ENCODE data around the gene SMIM36. TPM values are rescaled to one million over a fixed set of nuclear protein-coding genes. Genes with fewer than 3 reads are reported as not detected.
"Not testable (repeated sequence)": the region's sequence is repeated elsewhere in the genome, so short reads cannot be mapped to it uniquely, and the experiment has no call there.

SMIM36 gene
- total RNA-seq, 2 experiments from 2014 or later, result not detected

DNA sequence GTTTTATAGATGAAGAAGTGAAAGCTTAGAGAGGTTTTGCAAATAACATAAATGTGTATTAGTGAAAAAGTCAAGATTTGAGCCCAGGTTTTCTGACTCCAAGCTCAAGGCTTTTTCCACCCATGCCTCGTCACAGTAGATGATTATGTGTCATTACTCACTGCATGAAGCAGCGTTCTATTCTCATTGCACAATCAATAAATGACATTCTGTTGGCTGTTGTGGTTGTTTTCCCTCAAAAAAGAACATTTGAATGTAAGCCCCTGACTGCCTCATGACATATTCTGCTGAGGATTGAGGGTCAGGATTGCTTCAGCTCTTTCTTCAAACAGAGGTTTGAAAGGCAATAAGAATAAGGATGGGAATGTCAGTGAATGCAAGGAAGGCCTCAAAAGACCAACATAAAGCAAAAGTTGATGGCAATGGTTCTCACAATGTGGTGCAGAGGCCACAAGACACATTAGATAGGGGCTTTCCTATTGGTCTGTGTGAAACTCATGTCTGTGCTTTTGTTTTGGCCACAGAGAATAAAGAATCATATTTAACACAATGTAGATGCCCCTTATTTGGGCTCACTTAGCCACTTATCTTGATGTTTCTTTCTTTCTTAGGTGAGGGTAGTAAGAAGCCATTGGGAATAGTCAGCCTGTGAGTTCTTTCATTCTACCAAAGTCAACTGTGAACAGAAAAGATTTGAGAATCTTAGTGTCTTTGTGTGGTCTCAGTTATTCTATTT is 84.2 kb downstream of the SMIM36 start:
- Mint-ChIP-seq H3K27ac (no peak overlapping the region), H3K27me3 (ENCODE audit: low read depth) (peaks cover 24% of the 10 kb centered on the region), H3K4me3 (no peak overlapping the region), H3K9me3 (no peaks in the 10 kb centered on the region), H3K4me1 (ENCODE audit: low read depth) (peaks cover 12% of the 10 kb centered on the region), H3K36me3 (ENCODE audit: low read depth) (no peaks in the 10 kb centered on the region)
- CTCF ChIA-PET, result no interaction called here
- DNase-seq, result no peak
- intact Hi-C loops (cut with micrococcal nuclease), result no loop called here

DNA sequence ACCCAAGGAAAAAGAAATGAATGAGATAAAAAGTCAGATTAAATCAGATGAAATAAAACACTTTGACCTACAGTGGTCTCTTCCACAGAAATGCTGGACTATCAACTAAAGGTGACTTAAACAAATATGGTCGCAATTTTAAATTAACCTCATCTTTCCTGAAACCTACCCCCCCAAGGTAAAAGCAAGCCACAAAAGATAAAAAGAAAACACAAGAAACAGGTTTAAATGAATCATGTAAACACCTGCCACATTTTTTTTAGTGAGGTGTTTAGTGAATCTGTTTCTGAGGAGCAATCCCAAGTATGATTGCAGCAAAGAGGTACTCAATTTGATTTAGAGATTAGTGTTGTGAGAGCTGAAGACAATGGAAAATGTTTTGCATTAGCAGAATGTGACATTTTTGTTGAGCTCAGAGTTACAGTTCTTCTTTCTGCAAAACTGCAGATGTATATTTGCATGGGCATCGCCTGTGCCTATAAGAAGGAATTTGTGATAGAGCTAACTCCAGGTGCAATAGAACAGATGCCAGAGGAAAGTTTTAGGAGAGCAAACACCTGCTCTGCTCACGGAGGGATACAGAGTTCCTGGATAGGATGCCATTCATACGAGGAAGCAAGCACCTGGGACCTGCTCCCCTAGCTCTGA is 86.2 kb downstream of the SMIM36 start:
- DNase-seq, result no peak
- intact Hi-C loops (cut with micrococcal nuclease), result loop anchor here (5.0 kb wide), 4 partner anchors 68 to 1407 kb away; partner anchors contain the start of genes C17orf67, DGKE and PCTP
- Mint-ChIP-seq H3K4me3 (no peak overlapping the region), H3K4me1 (ENCODE audit: low read depth) (peaks cover 12% of the 10 kb centered on the region), H3K9me3 (no peaks in the 10 kb centered on the region), H3K36me3 (ENCODE audit: low read depth) (peaks cover 3% of the 10 kb centered on the region), H3K27me3 (ENCODE audit: low read depth) (peaks cover 24% of the 10 kb centered on the region), H3K27ac (no peak overlapping the region)
- CTCF ChIA-PET, result no interaction called here

DNA sequence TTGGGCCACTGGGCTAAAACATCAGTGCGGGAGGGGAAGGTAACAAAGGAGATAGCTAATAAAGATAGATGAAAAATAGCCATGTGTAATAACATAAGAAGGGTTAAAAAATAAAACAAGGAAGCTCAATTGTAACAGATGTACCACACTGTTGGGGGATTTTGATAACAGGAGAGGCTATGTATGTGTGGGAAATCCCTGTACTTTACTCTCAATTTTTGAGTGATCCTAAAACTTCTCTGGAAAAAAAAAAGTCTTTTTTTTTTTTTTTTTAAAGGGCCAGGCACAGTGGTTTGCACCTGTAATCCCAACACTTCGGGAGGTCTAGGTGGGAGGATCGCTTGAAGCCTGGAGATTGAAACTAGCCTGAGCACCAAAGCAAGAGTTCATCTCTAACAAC is 87.7 kb downstream of the SMIM36 start:
- no peak overlapping the region for H3K4me3 Mint-ChIP-seq
- no peak for DNase-seq
- no peaks in the 10 kb centered on the region for H3K9me3 Mint-ChIP-seq
- intact Hi-C loops (cut with micrococcal nuclease), result loop anchor here (5.0 kb wide), 4 partner anchors 66 to 1409 kb away; partner anchors contain the start of genes C17orf67, DGKE and PCTP
- peaks cover 24% of the 10 kb centered on the region for H3K27me3 Mint-ChIP-seq (ENCODE audit: low read depth)
- peaks cover 9% of the 10 kb centered on the region for H3K36me3 Mint-ChIP-seq (ENCODE audit: low read depth)
- no peak overlapping the region for H3K27ac Mint-ChIP-seq
- CTCF ChIA-PET, result no interaction called here
- H3K4me1 Mint-ChIP-seq (ENCODE audit: low read depth), result peaks cover 26% of the 10 kb centered on the region

GRCh38 chr17:55422828-55423164 is 88.5 kb downstream of the SMIM36 start:
- H3K27ac Mint-ChIP-seq; H3K36me3 Mint-ChIP-seq (ENCODE audit: low read depth); H3K4me3 Mint-ChIP-seq; DNase-seq; H3K9me3 Mint-ChIP-seq: not testable (repeated sequence)
- Mint-ChIP-seq H3K27me3 (ENCODE audit: low read depth) (peaks cover 24% of the 10 kb centered on the region), H3K4me1 (ENCODE audit: low read depth) (peaks cover 30% of the 10 kb centered on the region)
- intact Hi-C loops (cut with micrococcal nuclease), result loop anchor here (1.0 to 5.0 kb wide), 5 partner anchors 10 to 1410 kb away; partner anchors contain the start of genes C17orf67, DGKE and PCTP
- CTCF ChIA-PET, result interaction anchor here (0.6 kb wide), 1 partner anchor 41 kb away, joined by 3 read pairs; no protein-coding TSS in a partner anchor

DNA sequence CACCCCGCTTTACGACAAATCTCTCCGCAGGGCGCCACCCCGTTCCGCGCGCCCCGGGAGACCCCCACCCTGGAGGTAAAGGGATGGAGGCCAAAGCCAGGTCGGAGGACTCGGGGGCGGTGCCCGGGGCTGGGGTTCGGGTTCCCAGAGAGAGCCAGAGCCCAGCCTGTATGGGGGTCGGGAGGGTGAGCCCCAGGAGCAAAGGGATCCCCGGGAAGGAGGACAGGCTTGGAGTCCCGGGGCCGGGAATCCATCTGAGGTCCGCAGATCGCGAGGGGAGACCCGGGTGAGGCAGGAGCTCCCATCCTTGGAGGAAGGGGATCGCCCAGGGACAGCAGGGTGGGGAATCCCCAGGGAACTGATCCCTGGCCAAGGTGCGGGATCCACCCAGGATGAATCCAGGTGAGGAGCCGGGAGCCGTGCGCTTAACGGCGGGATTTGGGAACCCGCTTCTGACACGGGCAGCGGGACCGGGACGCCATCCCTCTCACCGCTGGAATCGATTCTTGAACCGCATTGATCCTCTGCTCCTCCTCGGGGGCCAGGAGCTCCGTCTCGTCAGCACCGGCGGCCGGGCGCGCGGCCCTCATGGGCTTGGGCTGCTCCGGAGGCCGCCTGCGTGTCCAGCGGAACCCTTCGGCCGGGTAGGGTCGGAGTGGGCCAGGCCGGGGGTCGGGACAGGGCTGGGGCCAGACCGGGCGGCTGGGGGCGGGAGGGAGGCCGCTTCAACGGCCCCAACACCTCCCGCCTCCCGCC is 89.9 kb downstream of the SMIM36 start, which contains the start of gene MMD:
Gene MMD, minus strand, starts transcription at position 657 of the 756 bp plus-strand sequence. Its CDS starts 140 bp downstream, at position 517.
- H3K27me3 Mint-ChIP-seq (ENCODE audit: low read depth), result peaks cover 24% of the 10 kb centered on the region
- intact Hi-C loops (cut with micrococcal nuclease), result loop anchor here (2.0 to 5.0 kb wide), 9 partner anchors 15 to 1663 kb away; partner anchors contain the start of genes AKAP1, C17orf67, DGKE and HLF
- peak within 1 kb of the TSS; percentile 89 for H3K4me3 Mint-ChIP-seq
- no peak for DNase-seq
- H3K9me3 Mint-ChIP-seq, result no peaks in the 10 kb centered on the region
- peak within 1 kb of the TSS; percentile 89 for H3K27ac Mint-ChIP-seq
- peaks cover 40% of the 10 kb centered on the region for H3K4me1 Mint-ChIP-seq (ENCODE audit: low read depth)
- CTCF ChIA-PET, result interaction anchor here (0.9 kb wide), 1 partner anchor 105 kb away, joined by 3 read pairs; no protein-coding TSS in a partner anchor
- peaks cover 11% of the 10 kb centered on the region for H3K36me3 Mint-ChIP-seq (ENCODE audit: low read depth)

DNA sequence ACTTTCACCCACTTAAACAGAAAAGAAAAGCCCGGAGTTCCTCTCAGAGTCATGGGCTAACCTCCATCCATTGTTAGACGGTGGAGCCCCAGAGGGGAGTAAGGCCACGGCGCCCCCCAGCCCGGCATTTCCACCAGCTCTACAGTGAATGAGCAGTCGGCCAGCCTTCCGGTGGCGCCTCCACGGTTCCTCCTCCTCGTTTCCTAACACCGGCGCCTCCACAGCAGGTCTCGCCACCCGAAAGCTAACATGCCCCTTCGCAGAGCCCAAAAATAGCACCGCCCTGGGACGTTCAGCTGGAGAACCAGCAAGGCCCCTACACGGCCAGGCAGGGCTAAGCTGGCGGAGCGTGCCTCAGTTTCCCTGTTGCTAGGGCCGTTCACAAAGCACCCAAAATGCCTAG is 90.5 kb downstream of the SMIM36 start:
- peak overlapping the region; percentile 89 for H3K4me3 Mint-ChIP-seq
- peaks cover 23% of the 10 kb centered on the region for H3K27me3 Mint-ChIP-seq (ENCODE audit: low read depth)
- H3K4me1 Mint-ChIP-seq (ENCODE audit: low read depth), result peaks cover 40% of the 10 kb centered on the region
- CTCF ChIA-PET, result interaction anchor here (0.9 kb wide), 1 partner anchor 105 kb away, joined by 3 read pairs; no protein-coding TSS in a partner anchor
- peaks cover 11% of the 10 kb centered on the region for H3K36me3 Mint-ChIP-seq (ENCODE audit: low read depth)
- no peaks in the 10 kb centered on the region for H3K9me3 Mint-ChIP-seq
- DNase-seq, result peak; percentile 54
- intact Hi-C loops (cut with micrococcal nuclease), result loop anchor here (1.0 to 5.0 kb wide), 12 partner anchors 16 to 1664 kb away; partner anchors contain the start of genes AKAP1, C17orf67, DGKE and HLF
- peak overlapping the region; percentile 89 for H3K27ac Mint-ChIP-seq

GRCh38 chr17:55420067-55420775 is 91.0 kb downstream of the SMIM36 start:
- Mint-ChIP-seq H3K27me3 (ENCODE audit: low read depth) (peaks cover 18% of the 10 kb centered on the region), H3K27ac (peak overlapping the region; percentile 89), H3K4me1 (ENCODE audit: low read depth) (peaks cover 40% of the 10 kb centered on the region), H3K9me3 (no peaks in the 10 kb centered on the region), H3K36me3 (ENCODE audit: low read depth) (peaks cover 11% of the 10 kb centered on the region), H3K4me3 (peak overlapping the region; percentile 89)
- peak; percentile 65 for DNase-seq
- intact Hi-C loops (cut with micrococcal nuclease), result loop anchor here (1.0 to 5.0 kb wide), 12 partner anchors 17 to 1665 kb away; partner anchors contain the start of genes AKAP1, C17orf67, DGKE and HLF
- CTCF ChIA-PET, result no interaction called here

DNA sequence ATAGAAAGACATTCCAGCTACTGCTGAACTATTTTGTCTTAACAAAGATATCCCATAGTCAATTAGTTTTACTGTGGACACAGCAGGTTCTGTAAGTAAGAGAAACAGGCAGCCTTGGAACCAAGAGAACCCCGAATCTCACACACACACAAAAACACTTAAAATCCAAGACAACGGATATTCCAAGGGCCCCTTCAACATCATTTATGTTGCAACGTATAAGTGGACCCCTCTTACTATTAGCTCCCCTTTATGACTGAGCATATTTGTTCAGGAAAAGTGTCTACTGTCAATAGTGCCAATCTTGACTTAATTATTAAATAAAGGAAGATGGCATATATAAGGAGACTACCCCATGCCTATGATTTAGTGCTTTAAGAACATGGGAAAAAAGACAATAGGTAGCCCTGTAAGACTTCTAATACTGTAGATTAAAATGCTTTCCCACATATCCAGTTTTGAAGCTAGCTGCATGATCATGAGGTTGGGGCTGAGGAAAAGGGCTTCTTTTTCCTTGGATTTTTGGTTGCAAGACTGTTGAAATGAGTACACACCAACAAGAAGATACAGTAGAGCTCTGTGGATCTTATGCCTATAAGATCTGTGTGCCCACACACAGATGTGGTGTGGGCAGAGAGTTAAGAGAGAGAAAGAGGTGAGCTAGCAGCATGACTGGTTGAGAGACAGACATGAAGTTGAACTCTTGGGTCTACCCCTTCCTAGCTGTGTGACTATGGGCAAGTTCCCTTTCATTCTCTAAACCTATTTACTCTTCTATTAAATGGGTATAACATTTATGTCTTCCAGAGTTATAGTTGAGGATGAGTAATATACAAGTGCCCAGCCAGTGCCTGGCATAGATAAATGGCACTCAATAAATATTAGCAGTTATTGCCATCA is 92.6 kb downstream of the SMIM36 start:
- Mint-ChIP-seq H3K9me3 (no peaks in the 10 kb centered on the region), H3K27ac (no peak overlapping the region), H3K4me1 (ENCODE audit: low read depth) (peaks cover 43% of the 10 kb centered on the region), H3K4me3 (no peak overlapping the region), H3K36me3 (ENCODE audit: low read depth) (peaks cover 18% of the 10 kb centered on the region), H3K27me3 (ENCODE audit: low read depth) (peaks cover 6% of the 10 kb centered on the region)
- CTCF ChIA-PET, result interaction anchor here (1.3 to 1.8 kb wide), 2 partner anchors 62 to 96 kb away, joined by 4 to 6 read pairs; no protein-coding TSS in a partner anchor
- DNase-seq, result no peak
- intact Hi-C loops (cut with micrococcal nuclease), result loop anchor here (1.0 kb wide), 1 partner anchor 450 kb away; the partner anchor contains the start of genes COX11 and STXBP4

- CTCF ChIA-PET, result interaction anchor here (1.3 to 1.8 kb wide), 3 partner anchors 61 to 97 kb away, joined by 3 to 6 read pairs (median 4); no protein-coding TSS in a partner anchor
These were observed 93.6 kb downstream of the SMIM36 start for GRCh38 chr17:55417411-55418268.

DNA sequence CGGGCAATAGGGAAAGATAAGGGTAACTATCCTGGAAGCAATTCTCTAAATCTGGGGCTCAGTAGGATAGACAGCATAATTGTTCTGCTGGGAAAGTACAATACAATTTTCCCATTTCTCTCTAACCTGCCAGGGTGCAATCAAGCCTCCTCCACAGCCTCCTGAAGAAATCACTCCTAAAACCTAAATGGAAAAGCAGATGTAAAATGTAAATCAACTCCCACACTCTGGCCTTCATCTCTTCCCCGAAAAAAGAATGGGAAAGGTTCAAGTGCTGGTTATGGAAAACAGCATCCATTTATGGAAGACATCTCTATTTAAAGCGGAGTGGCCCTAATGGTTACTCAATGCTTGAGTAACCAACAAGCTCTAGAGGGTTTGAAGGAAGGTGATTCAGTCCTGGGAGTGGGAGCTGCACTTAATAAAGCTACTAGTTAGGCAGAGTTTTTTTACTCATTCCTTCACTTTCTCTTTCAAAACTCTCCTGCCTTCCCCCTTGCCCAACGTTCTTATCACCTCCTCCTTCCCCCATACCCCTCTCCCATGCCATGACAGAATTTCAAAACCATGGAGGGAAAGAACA is 94.7 kb downstream of the SMIM36 start:
- peaks cover 21% of the 10 kb centered on the region for H3K36me3 Mint-ChIP-seq (ENCODE audit: low read depth)
- no peaks in the 10 kb centered on the region for H3K9me3 Mint-ChIP-seq
- intact Hi-C loops (cut with micrococcal nuclease), result no loop called here
- no peak overlapping the region for H3K4me3 Mint-ChIP-seq
- CTCF ChIA-PET, result interaction anchor here (1.1 to 1.5 kb wide), 3 partner anchors 16 to 98 kb away, joined by 3 to 4 read pairs (median 3); no protein-coding TSS in a partner anchor
- H3K27me3 Mint-ChIP-seq (ENCODE audit: low read depth), result no peaks in the 10 kb centered on the region
- H3K27ac Mint-ChIP-seq, result no peak overlapping the region
- DNase-seq, result peak; percentile 16
- peaks cover 37% of the 10 kb centered on the region for H3K4me1 Mint-ChIP-seq (ENCODE audit: low read depth)

More at GRCh38 chr17:55417411-55418268, 93.6 kb downstream of the SMIM36 start:
- DNase-seq, result no peak
- Mint-ChIP-seq H3K4me1 (ENCODE audit: low read depth) (peaks cover 40% of the 10 kb centered on the region), H3K9me3 (no peaks in the 10 kb centered on the region), H3K4me3 (no peak overlapping the region), H3K27ac (no peak overlapping the region), H3K27me3 (ENCODE audit: low read depth) (no peaks in the 10 kb centered on the region), H3K36me3 (ENCODE audit: low read depth) (peaks cover 21% of the 10 kb centered on the region)
- intact Hi-C loops (cut with micrococcal nuclease), result no loop called here

Data from activated naive CD4-positive, alpha-beta T cell treated with anti-CD3 and anti-CD28 coated beads for 36 hours (primary cell).